HepG2 (cell line): Measurements from ENCODE around the gene CTDSP1. TPM values are rescaled to one million over a fixed set of nuclear protein-coding genes. Genes with fewer than 3 reads are reported as not detected.

Source experiments
- GABPA ChIP-seq, 2 experiments: IDR thresholded peaks; 2 replicates each; pipeline ENCODE4 v1.6.1; 2011 to 2016; ENCODE audit warnings: low read depth in 2 of 2, low read length in 1 of 2, missing biosample characterization in 1 of 2, missing genetic modification characterization in 1 of 2
- HMG20A ChIP-seq: IDR thresholded peaks from 2 replicates; pipeline ENCODE4 v1.6.1; 2016; ENCODE audit warnings: borderline replicate concordance
- HNRNPUL1 ChIP-seq: fragments of 200-400 bp; formaldehyde crosslinking; IDR thresholded peaks from 2 replicates; pipeline ENCODE4 v1.6.1; 2017; ENCODE audit warnings: low read depth, mild to moderate bottlenecking, low read length, moderate library complexity
- ISL2 ChIP-seq: sonication (generic); formaldehyde crosslinking; IDR thresholded peaks from 2 replicates; pipeline ENCODE4 v1.5.0; 2020; ENCODE audit warnings: missing genetic modification reagents
- KLF9 ChIP-seq: IDR thresholded peaks from 2 replicates; pipeline ENCODE4 v1.6.1; 2016; ENCODE audit warnings: low read depth
- MED1 ChIP-seq: sonication (generic); formaldehyde crosslinking; IDR thresholded peaks from 2 replicates; pipeline ENCODE4 v1.4.0; 2020; ENCODE audit warnings: missing genetic modification reagents
- MEF2D ChIP-seq: sonication (generic); formaldehyde crosslinking; IDR thresholded peaks from 2 replicates; pipeline ENCODE4 v1.5.1; 2020; ENCODE audit warnings: mild to moderate bottlenecking, missing genetic modification reagents
- NFIB ChIP-seq: sonication (generic); formaldehyde crosslinking; IDR thresholded peaks from 2 replicates; pipeline ENCODE4 v1.9.0; 2021; ENCODE audit warnings: missing genetic modification reagents, mild to moderate bottlenecking, borderline replicate concordance
- PLRG1 ChIP-seq: fragments of 450-650 bp; conservative IDR thresholded peaks from 2 replicates; pipeline ENCODE4 v1.6.1; 2016
- RXRB ChIP-seq: IDR thresholded peaks from 2 replicates; pipeline ENCODE4 v1.6.1; 2016; ENCODE audit warnings: borderline replicate concordance, missing genetic modification reagents, missing compliant biosample characterization
- SUZ12 ChIP-seq: fragments of 150-350 bp; IDR thresholded peaks from 2 replicates; pipeline ENCODE4 v1.6.1; 2014; ENCODE audit warnings: low read depth, low read length
- TARDBP ChIP-seq: sonication (generic); formaldehyde crosslinking; IDR thresholded peaks from 2 replicates; pipeline ENCODE4 v1.8.0; 2022; ENCODE audit warnings: mild to moderate bottlenecking, missing genetic modification reagents
- ZKSCAN8 ChIP-seq: IDR thresholded peaks from 2 replicates; pipeline ENCODE4 v1.6.1; 2016; ENCODE audit warnings: borderline replicate concordance, missing genetic modification reagents, missing compliant biosample characterization
- ZNF121 ChIP-seq: sonication (generic); formaldehyde crosslinking; IDR thresholded peaks from 2 replicates; pipeline ENCODE4 v1.5.0; 2020; ENCODE audit warnings: mild to moderate bottlenecking, missing genetic modification reagents
- ZNF207 ChIP-seq: fragments of 450-650 bp; IDR thresholded peaks from 2 replicates; pipeline ENCODE4 v1.6.1; 2016; ENCODE audit warnings: antibody characterized with exemption, borderline replicate concordance
- ZNF263 ChIP-seq: sonication (generic); formaldehyde crosslinking; IDR thresholded peaks from 2 replicates; pipeline ENCODE4 v1.4.0; 2020; ENCODE audit warnings: missing genetic modification reagents
- ZNF296 ChIP-seq: sonication (generic); formaldehyde crosslinking; conservative IDR thresholded peaks from 2 replicates; pipeline ENCODE4 v1.5.0; 2020; ENCODE audit warnings: mild to moderate bottlenecking, missing genetic modification reagents
- ZNF343 ChIP-seq: sonication (generic); formaldehyde crosslinking; IDR thresholded peaks from 2 replicates; pipeline ENCODE4 v1.4.0; 2020; ENCODE audit warnings: mild to moderate bottlenecking, missing genetic modification reagents
- ZNF747 ChIP-seq: sonication (generic); formaldehyde crosslinking; IDR thresholded peaks from 2 replicates; pipeline ENCODE4 v1.8.1; 2023; ENCODE audit warnings: missing genetic modification reagents, mild to moderate bottlenecking, borderline replicate concordance
- ZNF761 ChIP-seq: sonication (generic); formaldehyde crosslinking; conservative IDR thresholded peaks from 2 replicates; pipeline ENCODE4 v1.4.0; 2020; ENCODE audit warnings: mild to moderate bottlenecking, missing genetic modification reagents
- ZNF841 ChIP-seq: sonication (generic); formaldehyde crosslinking; IDR thresholded peaks from 2 replicates; pipeline ENCODE4 v1.8.1; 2023; ENCODE audit warnings: missing genetic modification reagents, borderline replicate concordance
- ZSCAN12 ChIP-seq: sonication (generic); formaldehyde crosslinking; IDR thresholded peaks from 2 replicates; pipeline ENCODE4 v1.9.0; 2021; ENCODE audit warnings: mild to moderate bottlenecking, missing genetic modification reagents
- polyA plus RNA-seq, 8 experiments: library from polyadenylated mRNA; depleted of rRNA in 3 of 8; stranded (reverse) in 7 of 8; unstranded in 1 of 8; fragments of >200 nt; fragmentation: Illumina TruSeq in 4 of 8; extraction: Trizol in 4 of 8; gene quantifications; 2 replicates each; pipeline versions ENCODE4 v1.2.1 to v1.2.3, GENCODE V29; 2011 to 2016; ENCODE audit warnings: low read depth in 4 of 8, missing spikeins in 1 of 8, mixed read lengths in 1 of 8; ENCODE audit not compliant: insufficient read depth in 1 of 8
- total RNA-seq, 5 experiments: library from RNA; depleted of rRNA; stranded (reverse); fragments of >200 nt; fragmentation: Illumina TruSeq; extraction: Trizol; gene quantifications; 2 replicates each; pipeline ENCODE4 v1.2.3, GENCODE V29; 2016; ENCODE audit warnings: low read depth in 1 of 5
- TF ChIP-seq, protein P1 (sequence below): sonication (generic); formaldehyde crosslinking; IDR thresholded peaks from 2 replicates; pipeline ENCODE4 v1.4.0; 2020; ENCODE audit warnings: missing genetic modification reagents
- TF ChIP-seq, protein P2 (sequence below): sonication (generic); formaldehyde crosslinking; IDR thresholded peaks from 2 replicates; pipeline ENCODE4 v1.8.1; 2023; ENCODE audit warnings: mild to moderate bottlenecking, missing genetic modification reagents, borderline replicate concordance
- TF ChIP-seq, protein P3 (sequence below): sonication (generic); formaldehyde crosslinking; IDR thresholded peaks from 2 replicates; pipeline ENCODE4 v1.5.0; 2020; ENCODE audit warnings: mild to moderate bottlenecking, missing genetic modification reagents
- TF ChIP-seq, protein P4 (sequence below): IDR thresholded peaks from 2 replicates; pipeline ENCODE4 v1.6.1; 2016; ENCODE audit warnings: mild to moderate bottlenecking, missing biosample characterization, missing genetic modification reagents

CTDSP1 gene
- total and polyA plus RNA-seq, 2 of the 13 experiments (the other 11 are each of a cell fraction or from before 2014, with no cell fraction given): 91.0 to 268 TPM

DNA sequence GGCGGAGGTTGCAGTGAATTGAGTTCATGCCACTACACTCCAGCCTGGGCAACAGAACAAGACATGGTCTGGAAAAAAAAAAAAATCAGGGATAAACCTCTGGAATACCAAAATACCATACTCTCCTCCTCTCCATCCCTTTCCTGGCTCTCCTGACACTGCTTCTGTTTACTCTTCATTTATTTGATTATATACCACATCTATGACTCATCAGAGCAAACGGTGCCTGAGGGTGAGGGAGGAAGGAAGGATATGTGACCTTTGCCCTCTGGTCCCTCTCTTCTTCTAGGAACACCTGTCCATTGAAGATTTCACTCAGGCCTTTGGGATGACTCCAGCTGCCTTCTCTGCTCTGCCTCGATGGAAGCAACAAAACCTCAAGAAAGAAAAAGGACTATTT, 49.3 kb downstream of the CTDSP1 start (continued):
- TF ChIP-seq, protein P1, sequence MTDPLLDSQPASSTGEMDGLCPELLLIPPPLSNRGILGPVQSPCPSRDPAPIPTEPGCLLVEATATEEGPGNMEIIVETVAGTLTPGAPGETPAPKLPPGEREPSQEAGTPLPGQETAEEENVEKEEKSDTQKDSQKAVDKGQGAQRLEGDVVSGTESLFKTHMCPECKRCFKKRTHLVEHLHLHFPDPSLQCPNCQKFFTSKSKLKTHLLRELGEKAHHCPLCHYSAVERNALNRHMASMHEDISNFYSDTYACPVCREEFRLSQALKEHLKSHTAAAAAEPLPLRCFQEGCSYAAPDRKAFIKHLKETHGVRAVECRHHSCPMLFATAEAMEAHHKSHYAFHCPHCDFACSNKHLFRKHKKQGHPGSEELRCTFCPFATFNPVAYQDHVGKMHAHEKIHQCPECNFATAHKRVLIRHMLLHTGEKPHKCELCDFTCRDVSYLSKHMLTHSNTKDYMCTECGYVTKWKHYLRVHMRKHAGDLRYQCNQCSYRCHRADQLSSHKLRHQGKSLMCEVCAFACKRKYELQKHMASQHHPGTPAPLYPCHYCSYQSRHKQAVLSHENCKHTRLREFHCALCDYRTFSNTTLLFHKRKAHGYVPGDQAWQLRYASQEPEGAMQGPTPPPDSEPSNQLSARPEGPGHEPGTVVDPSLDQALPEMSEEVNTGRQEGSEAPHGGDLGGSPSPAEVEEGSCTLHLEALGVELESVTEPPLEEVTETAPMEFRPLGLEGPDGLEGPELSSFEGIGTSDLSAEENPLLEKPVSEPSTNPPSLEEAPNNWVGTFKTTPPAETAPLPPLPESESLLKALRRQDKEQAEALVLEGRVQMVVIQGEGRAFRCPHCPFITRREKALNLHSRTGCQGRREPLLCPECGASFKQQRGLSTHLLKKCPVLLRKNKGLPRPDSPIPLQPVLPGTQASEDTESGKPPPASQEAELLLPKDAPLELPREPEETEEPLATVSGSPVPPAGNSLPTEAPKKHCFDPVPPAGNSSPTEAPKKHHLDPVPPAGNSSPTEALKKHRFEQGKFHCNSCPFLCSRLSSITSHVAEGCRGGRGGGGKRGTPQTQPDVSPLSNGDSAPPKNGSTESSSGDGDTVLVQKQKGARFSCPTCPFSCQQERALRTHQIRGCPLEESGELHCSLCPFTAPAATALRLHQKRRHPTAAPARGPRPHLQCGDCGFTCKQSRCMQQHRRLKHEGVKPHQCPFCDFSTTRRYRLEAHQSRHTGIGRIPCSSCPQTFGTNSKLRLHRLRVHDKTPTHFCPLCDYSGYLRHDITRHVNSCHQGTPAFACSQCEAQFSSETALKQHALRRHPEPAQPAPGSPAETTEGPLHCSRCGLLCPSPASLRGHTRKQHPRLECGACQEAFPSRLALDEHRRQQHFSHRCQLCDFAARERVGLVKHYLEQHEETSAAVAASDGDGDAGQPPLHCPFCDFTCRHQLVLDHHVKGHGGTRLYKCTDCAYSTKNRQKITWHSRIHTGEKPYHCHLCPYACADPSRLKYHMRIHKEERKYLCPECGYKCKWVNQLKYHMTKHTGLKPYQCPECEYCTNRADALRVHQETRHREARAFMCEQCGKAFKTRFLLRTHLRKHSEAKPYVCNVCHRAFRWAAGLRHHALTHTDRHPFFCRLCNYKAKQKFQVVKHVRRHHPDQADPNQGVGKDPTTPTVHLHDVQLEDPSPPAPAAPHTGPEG (CRISPR knock-in tag): no peak
- TF ChIP-seq, protein P2, sequence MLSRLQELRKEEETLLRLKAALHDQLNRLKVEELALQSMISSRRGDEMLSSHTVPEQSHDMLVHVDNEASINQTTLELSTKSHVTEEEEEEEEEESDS: no peak
- TF ChIP-seq MEF2D (CRISPR knock-in tag) (no peak; the same call in 1 of the 2 replicates), ZSCAN12 (CRISPR knock-in tag) (no peak), TARDBP (CRISPR knock-in tag) (no peak), KLF9 (no peak), NFIB (CRISPR knock-in tag) (no peak), HNRNPUL1 (no peak), SUZ12 (no peak), ZNF343 (CRISPR knock-in tag) (no peak), ZNF263 (CRISPR knock-in tag) (no peak), ISL2 (no peak), PLRG1 (no peak), ZNF296 (no peak), ZNF761 (no peak), ZNF747 (peak; percentile 40; the same call in 1 of the 2 replicates), HMG20A (CRISPR knock-in tag) (peak; percentile 77; the same call in 1 of the 2 replicates), GABPA (IDR thresholded peaks at IDR 0.05; ENCODE audit: low read depth, low read length) (no peak), GABPA (CRISPR knock-in tag; IDR thresholded peaks at IDR 0.05; ENCODE audit: low read depth) (peak; percentile 37; the same call in 1 of the 2 replicates), ZNF207 (no peak), MED1 (peak; percentile 81), RXRB (peak; percentile 85), ZNF841 (CRISPR knock-in tag) (no peak), ZNF121 (CRISPR knock-in tag) (no peak), ZKSCAN8 (CRISPR knock-in tag) (no peak)
- TF ChIP-seq, protein P3, sequence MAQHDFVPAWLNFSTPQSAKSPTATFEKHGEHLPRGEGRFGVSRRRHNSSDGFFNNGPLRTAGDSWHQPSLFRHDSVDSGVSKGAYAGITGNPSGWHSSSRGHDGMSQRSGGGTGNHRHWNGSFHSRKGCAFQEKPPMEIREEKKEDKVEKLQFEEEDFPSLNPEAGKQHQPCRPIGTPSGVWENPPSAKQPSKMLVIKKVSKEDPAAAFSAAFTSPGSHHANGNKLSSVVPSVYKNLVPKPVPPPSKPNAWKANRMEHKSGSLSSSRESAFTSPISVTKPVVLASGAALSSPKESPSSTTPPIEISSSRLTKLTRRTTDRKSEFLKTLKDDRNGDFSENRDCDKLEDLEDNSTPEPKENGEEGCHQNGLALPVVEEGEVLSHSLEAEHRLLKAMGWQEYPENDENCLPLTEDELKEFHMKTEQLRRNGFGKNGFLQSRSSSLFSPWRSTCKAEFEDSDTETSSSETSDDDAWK (CRISPR knock-in tag): no peak
- TF ChIP-seq, protein P4, sequence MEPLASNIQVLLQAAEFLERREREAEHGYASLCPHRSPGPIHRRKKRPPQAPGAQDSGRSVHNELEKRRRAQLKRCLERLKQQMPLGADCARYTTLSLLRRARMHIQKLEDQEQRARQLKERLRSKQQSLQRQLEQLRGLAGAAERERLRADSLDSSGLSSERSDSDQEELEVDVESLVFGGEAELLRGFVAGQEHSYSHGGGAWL (CRISPR knock-in tag): no peak
